Measurements from ENCODE around the gene ZNF100.
"Not testable (repeated sequence)": the region's sequence is repeated elsewhere in the genome, so short reads cannot be mapped to it uniquely, and the experiment has no call there.

DNA sequence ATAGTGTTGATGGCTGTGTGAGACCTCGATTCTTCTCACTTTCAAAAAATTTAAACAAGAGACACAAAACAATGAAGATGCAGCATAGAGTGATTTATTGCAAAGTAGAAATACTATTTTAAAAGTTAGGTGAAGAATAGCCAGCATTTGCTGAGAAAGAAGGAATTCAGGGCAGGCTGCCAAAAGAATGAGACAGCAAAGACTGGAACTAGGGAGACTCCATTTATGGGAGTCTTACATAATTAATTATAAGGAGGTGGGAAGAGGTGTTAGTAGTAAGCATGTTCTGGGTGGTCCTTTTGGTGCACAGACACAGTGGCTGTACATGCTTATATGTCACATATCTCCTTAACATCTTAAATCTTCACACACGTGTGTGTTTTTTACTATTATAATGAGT is 93.9 kb downstream of the ZNF100 start:
- TF ChIP-seq ZC3H11A (IDR thresholded peaks at IDR 0.05; ENCODE audit: low read depth, low read length); GTF2A2 (tag; IDR thresholded peaks at IDR 0.05); ZNF398 (CRISPR knock-in tag; IDR thresholded peaks at IDR 0.05); EP300 (IDR thresholded peaks at IDR 0.05; ENCODE audit: low read length); POLR2AphosphoS5 (IDR thresholded peaks at IDR 0.05; ENCODE audit: control insufficient read depth, insufficient read depth, low read depth, low read length); ZNF561 (CRISPR knock-in tag; conservative IDR thresholded peaks at IDR 0.05); NFIX (CRISPR knock-in tag; IDR thresholded peaks at IDR 0.05; ENCODE audit: low read depth); RBM17 (IDR thresholded peaks at IDR 0.05; ENCODE audit: borderline replicate concordance, low read depth, low read length); CREB1 (IDR thresholded peaks at IDR 0.05); CREB1 (CRISPR knock-in tag; IDR thresholded peaks at IDR 0.05): not testable (repeated sequence)
- TF ChIP-seq, protein P1, sequence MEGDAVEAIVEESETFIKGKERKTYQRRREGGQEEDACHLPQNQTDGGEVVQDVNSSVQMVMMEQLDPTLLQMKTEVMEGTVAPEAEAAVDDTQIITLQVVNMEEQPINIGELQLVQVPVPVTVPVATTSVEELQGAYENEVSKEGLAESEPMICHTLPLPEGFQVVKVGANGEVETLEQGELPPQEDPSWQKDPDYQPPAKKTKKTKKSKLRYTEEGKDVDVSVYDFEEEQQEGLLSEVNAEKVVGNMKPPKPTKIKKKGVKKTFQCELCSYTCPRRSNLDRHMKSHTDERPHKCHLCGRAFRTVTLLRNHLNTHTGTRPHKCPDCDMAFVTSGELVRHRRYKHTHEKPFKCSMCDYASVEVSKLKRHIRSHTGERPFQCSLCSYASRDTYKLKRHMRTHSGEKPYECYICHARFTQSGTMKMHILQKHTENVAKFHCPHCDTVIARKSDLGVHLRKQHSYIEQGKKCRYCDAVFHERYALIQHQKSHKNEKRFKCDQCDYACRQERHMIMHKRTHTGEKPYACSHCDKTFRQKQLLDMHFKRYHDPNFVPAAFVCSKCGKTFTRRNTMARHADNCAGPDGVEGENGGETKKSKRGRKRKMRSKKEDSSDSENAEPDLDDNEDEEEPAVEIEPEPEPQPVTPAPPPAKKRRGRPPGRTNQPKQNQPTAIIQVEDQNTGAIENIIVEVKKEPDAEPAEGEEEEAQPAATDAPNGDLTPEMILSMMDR (IDR thresholded peaks at IDR 0.05 in 2 of 3, conservative IDR thresholded peaks at IDR 0.05 in 1 of 3; ENCODE audit: insufficient read depth in 2 of 3, low read depth in 1 of 3, low read length in 3 of 3) = not testable (repeated sequence)

Measured in K562 (cell line).